H9 (cell line): Measurements from ENCODE around the gene SOCS1. TPM values are rescaled to one million over a fixed set of nuclear protein-coding genes. Genes with fewer than 3 reads are reported as not detected.
A peak's percentile ranks its signal among the peaks of the same experiment; 100 is the strongest.

Experiments
- DNase-seq: peaks from one replicate; pipeline ENCODE4 v3.0.0-alpha.2; 2017
- H2AFZ ChIP-seq: one replicate; pipeline ENCODE4 v1.6.1; 2013; ENCODE audit warnings: mild to moderate bottlenecking, low read length, control low read depth, moderate library complexity
- H2AK5ac ChIP-seq: 2 replicates; pipeline ENCODE4 v1.6.1; 2013; ENCODE audit warnings: low read length, control low read depth, mixed read lengths; ENCODE audit not compliant: insufficient read length
- H2BK120ac ChIP-seq: one replicate; pipeline ENCODE4 v1.6.1; 2013; ENCODE audit warnings: low read depth, mild to moderate bottlenecking, low read length, control low read depth, inconsistent platforms; ENCODE audit not compliant: poor library complexity, severe bottlenecking
- H2BK12ac ChIP-seq: 2 replicates; pipeline ENCODE4 v1.6.1; 2013; ENCODE audit warnings: low read length, control low read depth, mixed read lengths, low read depth; ENCODE audit not compliant: insufficient read length
- H2BK15ac ChIP-seq: 2 replicates; pipeline ENCODE4 v1.6.1; 2013; ENCODE audit warnings: low read depth, low read length, control low read depth
- H2BK20ac ChIP-seq: one replicate; pipeline ENCODE4 v1.6.1; 2013; ENCODE audit warnings: low read depth, mild to moderate bottlenecking, low read length, control low read depth, inconsistent platforms; ENCODE audit not compliant: poor library complexity, severe bottlenecking
- H2BK5ac ChIP-seq: 2 replicates; pipeline ENCODE4 v1.6.1; 2013; ENCODE audit warnings: low read length, control low read depth, mixed read lengths; ENCODE audit not compliant: insufficient read length
- H3K14ac ChIP-seq: 2 replicates; pipeline ENCODE4 v1.6.1; 2013; ENCODE audit warnings: low read length, control low read depth; ENCODE audit not compliant: insufficient read depth
- H3K18ac ChIP-seq: 2 replicates; pipeline ENCODE4 v1.6.1; 2013; ENCODE audit warnings: low read depth, mild to moderate bottlenecking, mixed read lengths, low read length, control low read depth; ENCODE audit not compliant: insufficient read length
- H3K23ac ChIP-seq: 2 replicates; pipeline ENCODE4 v1.6.1; 2013; ENCODE audit warnings: low read length, control low read depth, mixed read lengths, low read depth; ENCODE audit not compliant: insufficient read length
- H3K23me2 ChIP-seq: 2 replicates; pipeline ENCODE4 v1.6.1; 2013; ENCODE audit warnings: low read depth, mild to moderate bottlenecking, mixed read lengths, low read length, control low read depth; ENCODE audit not compliant: insufficient read length, poor library complexity, severe bottlenecking
- H3K27ac ChIP-seq: 2 replicates; pipeline ENCODE4 v1.5.1; 2013; ENCODE audit warnings: low read length, control low read depth, mixed read lengths, low read depth; ENCODE audit not compliant: insufficient read length
- H3K27me3 ChIP-seq: 2 replicates; pipeline ENCODE4 v1.6.1; 2013; ENCODE audit warnings: low read length, control low read depth, inconsistent platforms; ENCODE audit not compliant: insufficient read depth
- H3K4ac ChIP-seq: 2 replicates; pipeline ENCODE4 v1.6.1; 2013; ENCODE audit warnings: low read depth, mild to moderate bottlenecking, control low read depth, inconsistent platforms, low read length, moderate library complexity
- H3K4me1 ChIP-seq: 2 replicates; pipeline ENCODE4 v1.6.1; 2013; ENCODE audit warnings: low read length, control low read depth, inconsistent platforms; ENCODE audit not compliant: insufficient read depth
- H3K4me2 ChIP-seq: 2 replicates; pipeline ENCODE4 v1.6.1; 2013; ENCODE audit warnings: low read length, control low read depth, mixed read lengths; ENCODE audit not compliant: insufficient read length, insufficient read depth
- H3K56ac ChIP-seq: 2 replicates; pipeline ENCODE4 v1.6.1; 2013; ENCODE audit warnings: low read depth, mild to moderate bottlenecking, mixed read lengths, low read length, control low read depth; ENCODE audit not compliant: insufficient read length
- H3K79me1 ChIP-seq: 2 replicates; pipeline ENCODE4 v1.6.1; 2013; ENCODE audit warnings: low read depth, mild to moderate bottlenecking, moderate library complexity, low read length, control low read depth, inconsistent platforms; ENCODE audit not compliant: insufficient read depth, poor library complexity, severe bottlenecking
- H3K79me2 ChIP-seq: 2 replicates; pipeline ENCODE4 v1.6.1; 2013; ENCODE audit warnings: low read length, control low read depth, inconsistent platforms; ENCODE audit not compliant: insufficient read depth
- H3K9ac ChIP-seq: 2 replicates; pipeline ENCODE4 v1.6.1; 2013; ENCODE audit warnings: low read length, control low read depth, mixed read lengths; ENCODE audit not compliant: insufficient read length; ENCODE audit errors: extremely low read depth
- H3K9me3 ChIP-seq: one replicate; pipeline ENCODE4 v1.6.1; 2013; ENCODE audit warnings: low read depth, low read length, inconsistent platforms; ENCODE audit not compliant: control insufficient read depth
- H3T11ph ChIP-seq: one replicate; pipeline ENCODE4 v1.6.1; 2013; ENCODE audit warnings: mild to moderate bottlenecking, low read length, control low read depth, inconsistent platforms
- H4K20me1 ChIP-seq: one replicate; pipeline ENCODE4 v1.6.1; 2013; ENCODE audit not compliant: control insufficient read depth, insufficient read length, insufficient read depth
- H4K5ac ChIP-seq: 2 replicates; pipeline ENCODE4 v1.6.1; 2013; ENCODE audit warnings: low read depth, mild to moderate bottlenecking, mixed read lengths, low read length, control low read depth; ENCODE audit not compliant: insufficient read length
- H4K8ac ChIP-seq: replicated peaks from 2 replicates; pipeline ENCODE4 v1.6.1; 2013; ENCODE audit warnings: low read length, control low read depth, mixed read lengths, low read depth; ENCODE audit not compliant: insufficient read length
- H4K91ac ChIP-seq: 2 replicates; pipeline ENCODE4 v1.6.1; 2013; ENCODE audit warnings: low read depth, mild to moderate bottlenecking, moderate library complexity, mixed read lengths, low read length, control low read depth; ENCODE audit not compliant: insufficient read length
- H3K27ac Mint-ChIP-seq, 3 experiments: 2 replicates in 2 of 3; 3 replicates in 1 of 3; pipeline ENCODE4 v1.8.0; 2020 to 2021; ENCODE audit warnings: mixed read lengths in 3 of 3, mild to moderate bottlenecking in 1 of 3, moderate library complexity in 1 of 3
- H3K27me3 Mint-ChIP-seq: 2 replicates; pipeline ENCODE4 v1.8.0; 2021; ENCODE audit warnings: low read depth, mild to moderate bottlenecking, moderate library complexity, mixed read lengths
- H3K36me3 Mint-ChIP-seq, 3 experiments: 2 replicates in 2 of 3; 3 replicates in 1 of 3; pipeline ENCODE4 v1.8.0; 2020 to 2021; ENCODE audit warnings: low read depth in 3 of 3, mixed read lengths in 3 of 3; ENCODE audit not compliant: insufficient read depth in 1 of 3
- H3K4me1 Mint-ChIP-seq, 2 experiments: 2 replicates each; pipeline ENCODE4 v1.8.0; 2020; ENCODE audit warnings: mixed read lengths in 2 of 2
- H3K4me3 Mint-ChIP-seq, 2 experiments: 2 replicates in 1 of 2; 3 replicates in 1 of 2; pipeline ENCODE4 v1.8.0; 2020 to 2021; ENCODE audit warnings: mild to moderate bottlenecking in 2 of 2, mixed read lengths in 2 of 2, moderate library complexity in 1 of 2
- H3K9me3 Mint-ChIP-seq, 2 experiments: 2 replicates in 1 of 2; 3 replicates in 1 of 2; pipeline ENCODE4 v1.8.0; 2020; ENCODE audit warnings: mild to moderate bottlenecking in 2 of 2, mixed read lengths in 2 of 2, moderate library complexity in 1 of 2
- WGBS: extraction: QIAGEN DNeasy Blood & Tissue Kit; methylation state at CpG from one replicate; pipeline ENCODE4 v1.1.7; 2013; ENCODE audit warnings: missing lambda C conversion rate, low lambda C conversion rate, mixed read lengths; ENCODE audit not compliant: insufficient read length; ENCODE audit errors: extremely low coverage; 5-methylcytosine and 5-hydroxymethylcytosine counted together
- total RNA-seq: library from RNA; stranded (reverse); gene quantifications from 2 replicates; pipeline ENCODE4 v1.2.1, GENCODE V29; 2021
- TF ChIP-seq, protein P1 (sequence below): fragments of 200-600 bp; sonication (generic); conservative IDR thresholded peaks from 3 replicates; pipeline ENCODE4 v1.8.0; 2021; ENCODE audit warnings: antibody characterized with exemption, mild to moderate bottlenecking

SOCS1 gene
- total RNA-seq, 1 experiment from 2014 or later, result 11.0 TPM

DNA sequence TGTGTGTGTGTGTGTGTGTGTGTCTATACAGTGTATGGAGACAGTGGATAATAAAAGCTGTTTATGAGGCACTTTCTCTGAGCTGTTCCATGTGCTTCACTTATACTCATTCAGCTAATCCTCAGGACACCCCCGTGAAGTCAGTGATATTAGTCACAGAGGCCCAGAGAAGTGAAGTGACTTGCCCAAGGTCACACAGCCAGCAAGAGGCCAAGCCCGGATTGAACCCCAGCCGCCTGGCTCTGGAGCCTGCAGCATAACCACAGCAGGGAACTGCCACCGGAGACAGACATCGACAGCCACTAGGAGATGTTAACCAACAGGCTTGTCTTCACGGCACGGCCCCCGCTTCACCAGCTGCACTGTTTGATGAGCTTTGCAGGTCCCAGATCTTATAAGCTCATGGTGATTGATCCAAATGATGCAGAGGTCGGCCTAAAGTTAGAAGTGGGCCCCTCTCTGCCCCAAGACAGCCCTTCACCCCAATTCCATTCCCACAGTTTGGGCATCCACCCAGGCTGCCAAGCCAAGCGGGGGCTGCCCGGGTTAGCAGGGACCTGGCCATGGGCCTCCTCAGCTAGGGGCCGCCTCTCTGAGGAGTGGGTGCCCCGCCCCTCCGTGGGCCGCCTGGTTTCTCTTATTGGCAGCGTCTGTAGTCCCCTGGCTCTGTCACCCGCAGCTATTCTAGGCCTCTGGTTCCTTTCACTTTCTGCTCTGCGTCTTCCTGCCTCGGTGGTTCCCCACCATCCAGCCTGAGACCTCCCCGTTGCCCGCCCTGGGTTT, 30.9 kb downstream of the SOCS1 start:
- Histone ChIP-seq H3K56ac (no peak overlapping the region), H3K23ac (no peak overlapping the region), H3K9ac (no peak overlapping the region), H2AK5ac (no peak overlapping the region), H2BK20ac (no peak overlapping the region), H2AFZ (no peak overlapping the region), H4K8ac (no peak overlapping the region), H3K27ac (no peak overlapping the region), H2BK120ac (no peak overlapping the region), H3K79me2 (no peaks in the 10 kb centered on the region), H4K20me1 (no peaks in the 10 kb centered on the region), H3K79me1 (no peaks in the 10 kb centered on the region), H2BK5ac (no peak overlapping the region), H3K27me3 (no peaks in the 10 kb centered on the region), H2BK12ac (no peak overlapping the region), H3K23me2 (no peaks in the 10 kb centered on the region), H4K5ac (no peak overlapping the region), H4K91ac (no peak overlapping the region), H2BK15ac (no peak overlapping the region), H3T11ph (no peak overlapping the region), H3K4me2 (no peak overlapping the region), H3K18ac (no peak overlapping the region), H3K14ac (no peak overlapping the region), H3K4me1 (no peaks in the 10 kb centered on the region), H3K4ac (no peak overlapping the region), H3K9me3 (no peaks in the 10 kb centered on the region)
- H3K36me3 Mint-ChIP-seq, result no peaks in the 10 kb centered on the region
- no peaks in the 10 kb centered on the region for H3K9me3 Mint-ChIP-seq
- H3K4me3 Mint-ChIP-seq, result no peak overlapping the region
- no peak for DNase-seq
- 0 out of 4 replicates have a peak, but pooled peaks cover 2 to 5% of the 10 kb centered on the region in 2 experiments for H3K4me1 Mint-ChIP-seq
- no CpG with 5 or more reads among the region's 21 CpGs for WGBS
- TF ChIP-seq, protein P1, sequence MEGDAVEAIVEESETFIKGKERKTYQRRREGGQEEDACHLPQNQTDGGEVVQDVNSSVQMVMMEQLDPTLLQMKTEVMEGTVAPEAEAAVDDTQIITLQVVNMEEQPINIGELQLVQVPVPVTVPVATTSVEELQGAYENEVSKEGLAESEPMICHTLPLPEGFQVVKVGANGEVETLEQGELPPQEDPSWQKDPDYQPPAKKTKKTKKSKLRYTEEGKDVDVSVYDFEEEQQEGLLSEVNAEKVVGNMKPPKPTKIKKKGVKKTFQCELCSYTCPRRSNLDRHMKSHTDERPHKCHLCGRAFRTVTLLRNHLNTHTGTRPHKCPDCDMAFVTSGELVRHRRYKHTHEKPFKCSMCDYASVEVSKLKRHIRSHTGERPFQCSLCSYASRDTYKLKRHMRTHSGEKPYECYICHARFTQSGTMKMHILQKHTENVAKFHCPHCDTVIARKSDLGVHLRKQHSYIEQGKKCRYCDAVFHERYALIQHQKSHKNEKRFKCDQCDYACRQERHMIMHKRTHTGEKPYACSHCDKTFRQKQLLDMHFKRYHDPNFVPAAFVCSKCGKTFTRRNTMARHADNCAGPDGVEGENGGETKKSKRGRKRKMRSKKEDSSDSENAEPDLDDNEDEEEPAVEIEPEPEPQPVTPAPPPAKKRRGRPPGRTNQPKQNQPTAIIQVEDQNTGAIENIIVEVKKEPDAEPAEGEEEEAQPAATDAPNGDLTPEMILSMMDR, result no peak
- peaks cover 6% of the 10 kb centered on the region; the same call in 1 of the 2 replicates for H3K27me3 Mint-ChIP-seq
- peak overlapping the region in 1 of 3 experiments; percentile 97; a peak in 1 of 7 replicates for H3K27ac Mint-ChIP-seq
